PC-3 (cell line): ENCODE data around the gene RBMY1A1. TPM values are rescaled to one million over a fixed set of nuclear protein-coding genes. Genes with fewer than 3 reads are reported as not detected.
"Not testable (repeated sequence)": the region's sequence is repeated elsewhere in the genome, so short reads cannot be mapped to it uniquely, and the experiment has no call there.

Experiments
- ATAC-seq: fragments of 200-7000 bp; cut with Tn5 transposase; 2 replicates; pipeline ENCODE4 v1.9.1; 2020; ENCODE audit warnings: mild to moderate bottlenecking, moderate library complexity
- Bru-seq: library from RNA; stranded (reverse); fragments of 400-500 nt; gene quantifications from one replicate; lab custom pipeline; 2021; lab: Mats Ljungman, UMichigan
- BruChase-seq, 2 experiments: library from RNA; stranded (reverse); fragments of 400-500 nt; gene quantifications; one replicate each; lab custom pipeline; 2021; lab: Mats Ljungman, UMichigan
- BruUV-seq: library from RNA; stranded (reverse); fragments of 400-500 nt; replicated peaks from 2 replicates; lab custom pipeline; 2021; lab: Mats Ljungman, UMichigan
- CTCF ChIA-PET: fragments of 300-600 bp; sonication (Branson Sonifier 250); formaldehyde crosslinking; loops from one replicate; lab custom pipeline; 2022; ENCODE audit warnings: antibody characterized with exemption; lab: Charles Lee
- POLR2A ChIA-PET: fragments of 300-600 bp; sonication (Branson Sonifier 250); formaldehyde crosslinking; loops from one replicate; lab custom pipeline; 2022; ENCODE audit warnings: antibody characterized with exemption; ENCODE audit not compliant: unreplicated experiment; lab: Charles Lee
- DNase-seq: peaks from one replicate; pipeline ENCODE4 v3.0.0-alpha.2; 2015
- H2AFZ ChIP-seq: fragments of 300-600 bp; sonication (generic); 2 replicates; pipeline ENCODE4 v1.6.0; 2016; ENCODE audit warnings: antibody characterized with exemption, low read length
- H3F3A ChIP-seq: fragments of 300-600 bp; sonication (generic); one replicate; pipeline ENCODE4 v1.6.0; 2017; ENCODE audit warnings: antibody characterized with exemption, low read length, control low read depth, mild to moderate bottlenecking; ENCODE audit not compliant: unreplicated experiment
- H3K27ac ChIP-seq: fragments of 300-600 bp; sonication (generic); 2 replicates; pipeline ENCODE4 v1.5.1; 2016; ENCODE audit warnings: mild to moderate bottlenecking, low read length
- H3K27me3 ChIP-seq: fragments of 300-600 bp; sonication (generic); 2 replicates; pipeline ENCODE4 v1.6.1; 2016; ENCODE audit warnings: low read length, mixed read lengths
- H3K36me3 ChIP-seq: fragments of 300-600 bp; sonication (generic); 2 replicates; pipeline ENCODE4 v1.6.1; 2016; ENCODE audit warnings: low read depth, mixed run types, low read length, mixed read lengths
- H3K4me1 ChIP-seq: fragments of 300-600 bp; sonication (generic); 2 replicates; pipeline ENCODE4 v1.5.1; 2016; ENCODE audit warnings: low read length; ENCODE audit not compliant: insufficient read depth
- H3K4me2 ChIP-seq: fragments of 300-600 bp; sonication (generic); 2 replicates; pipeline ENCODE4 v1.6.0; 2016; ENCODE audit warnings: low read length
- H3K4me3 ChIP-seq: fragments of 300-600 bp; sonication (generic); 2 replicates; pipeline ENCODE4 v1.5.1; 2016; ENCODE audit warnings: mild to moderate bottlenecking, low read length, mixed read lengths
- H3K79me2 ChIP-seq: fragments of 300-600 bp; sonication (generic); 2 replicates; pipeline ENCODE4 v1.6.1; 2017; ENCODE audit warnings: low read length, mixed read lengths
- H3K9ac ChIP-seq: fragments of 300-600 bp; sonication (generic); 2 replicates; pipeline ENCODE4 v1.6.0; 2016; ENCODE audit warnings: mild to moderate bottlenecking, low read length
- H3K9me2 ChIP-seq: fragments of 300-600 bp; sonication (generic); replicated peaks from 2 replicates; pipeline ENCODE4 v1.6.1; 2016; ENCODE audit warnings: mixed run types, low read length, mixed read lengths
- H3K9me3 ChIP-seq: fragments of 300-600 bp; sonication (generic); 2 replicates; pipeline ENCODE4 v1.6.1; 2016; ENCODE audit warnings: low read length, mixed read lengths
- H4K20me1 ChIP-seq: fragments of 300-600 bp; sonication (generic); 2 replicates; pipeline ENCODE4 v1.6.1; 2016; ENCODE audit warnings: low read length, mixed read lengths
- EZH2 ChIP-seq: fragments of 300-600 bp; sonication (generic); IDR thresholded peaks from one replicate; pipeline ENCODE4 v1.6.1; 2017; ENCODE audit warnings: antibody characterized with exemption, mild to moderate bottlenecking, low read length; ENCODE audit not compliant: unreplicated experiment
- EZH2phosphoT487 ChIP-seq: fragments of 300-600 bp; sonication (generic); IDR thresholded peaks from 2 replicates; pipeline ENCODE4 v1.6.1; 2018; ENCODE audit warnings: mild to moderate bottlenecking, antibody characterized with exemption, low read length, borderline replicate concordance
- intact Hi-C: fragments of 100-400 bp; cut with micrococcal nuclease; formaldehyde crosslinking; loops from 2 replicates; pipeline ENCODE4 v1.9.0; 2023
- long read RNA-seq: library from polyadenylated mRNA; unstranded; transcript quantifications from one replicate; pipeline ENCODE4 v2.0.0, GENCODE V29; 2021; ENCODE audit not compliant: unreplicated experiment
- total RNA-seq: library from RNA; depleted of rRNA; stranded (reverse); fragments of >200 nt; gene quantifications from 2 replicates; pipeline ENCODE4 v1.2.3, GENCODE V29; 2014; rRNA removed
- TF ChIP-seq, protein P1 (sequence below): fragments of 300-600 bp; sonication (generic); conservative IDR thresholded peaks from 2 replicates; pipeline ENCODE4 v1.5.1; 2017; ENCODE audit warnings: antibody characterized with exemption, low read depth, mild to moderate bottlenecking, low read length

Gene RBMY1A1
- total RNA-seq (not detected in 2 replicates), Bru-seq, nascent RNA (not detected), BruChase-seq, experiment 1, labeled RNA remaining after a 6-hour chase (not detected), BruChase-seq, experiment 2, labeled RNA remaining after a 2-hour chase (not detected)
- long read RNA-seq: 0 reads

DNA sequence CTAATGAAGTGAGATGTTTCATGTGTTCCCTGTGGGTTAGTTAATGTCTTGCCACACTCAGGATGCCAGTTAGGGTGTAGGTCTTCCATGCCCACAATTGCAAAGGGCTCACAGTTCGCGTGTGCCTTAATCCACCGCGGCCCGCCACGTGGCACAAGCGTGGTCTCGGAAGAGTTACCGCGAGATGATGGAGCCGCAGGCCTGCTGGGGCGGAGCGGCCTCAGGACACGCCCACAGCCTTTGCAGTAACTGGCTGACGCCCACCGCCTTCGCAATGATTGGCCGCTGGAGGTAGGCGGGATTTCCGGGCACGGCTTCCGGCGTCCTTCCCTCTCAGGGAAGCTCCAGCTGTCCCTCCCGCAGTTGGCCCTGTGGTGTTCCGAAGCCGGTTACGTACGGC, at the start of gene RBMY1A1:
RBMY1A1 (plus strand) TSS at position 301 of the 400 bp plus-strand sequence. CDS start 2,013 bp downstream, outside the sequence.
- H3K79me2 ChIP-seq, H3K4me3 ChIP-seq, H3K27me3 ChIP-seq, intact Hi-C loops, H3K4me2 ChIP-seq, H3F3A ChIP-seq, H3K27ac ChIP-seq, H2AFZ ChIP-seq, ATAC-seq, H4K20me1 ChIP-seq, H3K9me2 ChIP-seq, POLR2A ChIA-PET, DNase-seq, CTCF ChIA-PET, BruUV-seq, H3K9me3 ChIP-seq, H3K9ac ChIP-seq, H3K36me3 ChIP-seq, H3K4me1 ChIP-seq: not testable (repeated sequence)

DNA sequence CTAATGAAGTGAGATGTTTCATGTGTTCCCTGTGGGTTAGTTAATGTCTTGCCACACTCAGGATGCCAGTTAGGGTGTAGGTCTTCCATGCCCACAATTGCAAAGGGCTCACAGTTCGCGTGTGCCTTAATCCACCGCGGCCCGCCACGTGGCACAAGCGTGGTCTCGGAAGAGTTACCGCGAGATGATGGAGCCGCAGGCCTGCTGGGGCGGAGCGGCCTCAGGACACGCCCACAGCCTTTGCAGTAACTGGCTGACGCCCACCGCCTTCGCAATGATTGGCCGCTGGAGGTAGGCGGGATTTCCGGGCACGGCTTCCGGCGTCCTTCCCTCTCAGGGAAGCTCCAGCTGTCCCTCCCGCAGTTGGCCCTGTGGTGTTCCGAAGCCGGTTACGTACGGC, 23.6 kb upstream of the RBMY1A1 start, which contains the start of gene RBMY1B:
RBMY1B (plus strand) TSS at position 301 of the 400 bp plus-strand sequence. CDS start 2,013 bp downstream, outside the sequence.
- H3K36me3 ChIP-seq, H3K4me3 ChIP-seq, BruUV-seq, H3F3A ChIP-seq, intact Hi-C loops, H3K27me3 ChIP-seq, ATAC-seq, H3K4me2 ChIP-seq, H3K9ac ChIP-seq, POLR2A ChIA-PET, H3K9me2 ChIP-seq, H3K27ac ChIP-seq, H3K9me3 ChIP-seq, DNase-seq, H3K4me1 ChIP-seq, H4K20me1 ChIP-seq, H2AFZ ChIP-seq, H3K79me2 ChIP-seq, CTCF ChIA-PET: not testable (repeated sequence)

DNA sequence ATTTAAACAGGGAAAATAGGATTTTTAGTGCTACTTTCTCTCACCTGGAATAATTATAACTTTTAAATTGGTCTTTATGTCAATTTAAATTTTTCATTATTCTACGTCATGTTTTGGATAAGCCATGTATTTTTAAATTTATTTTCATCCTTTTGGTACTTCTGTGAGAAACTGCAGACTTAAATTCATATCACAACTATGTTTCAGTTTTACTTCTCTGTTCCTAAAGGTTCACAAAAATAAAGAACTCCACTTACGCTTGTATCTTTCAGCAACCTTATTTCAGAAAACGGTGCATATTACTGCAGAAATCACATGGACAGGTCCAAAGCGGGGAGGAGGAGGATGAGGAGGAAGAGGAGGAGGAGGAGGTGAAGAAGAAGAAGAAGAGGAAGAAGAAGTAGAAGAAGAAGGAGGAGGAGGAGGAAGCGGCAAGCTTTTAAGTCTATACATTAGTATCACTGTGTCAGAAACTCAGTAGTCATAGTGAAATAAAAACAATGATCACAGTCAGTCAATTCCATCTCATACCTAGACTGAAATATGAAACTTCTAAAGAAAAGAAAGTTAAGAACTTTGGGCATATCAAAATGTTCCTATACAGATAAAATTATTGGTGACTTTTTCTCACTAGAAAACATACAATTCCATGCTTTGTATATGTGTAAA, 24.8 kb downstream of the RBMY1A1 start:
- H3K79me2 ChIP-seq, H3K9ac ChIP-seq, H3K9me3 ChIP-seq, H4K20me1 ChIP-seq, H3K4me1 ChIP-seq, H3K9me2 ChIP-seq, DNase-seq, H3K36me3 ChIP-seq, CTCF ChIA-PET, intact Hi-C loops, H3K4me2 ChIP-seq, H3F3A ChIP-seq, H2AFZ ChIP-seq, H3K27me3 ChIP-seq, ATAC-seq, H3K27ac ChIP-seq, POLR2A ChIA-PET, BruUV-seq, H3K4me3 ChIP-seq: not testable (repeated sequence)

DNA sequence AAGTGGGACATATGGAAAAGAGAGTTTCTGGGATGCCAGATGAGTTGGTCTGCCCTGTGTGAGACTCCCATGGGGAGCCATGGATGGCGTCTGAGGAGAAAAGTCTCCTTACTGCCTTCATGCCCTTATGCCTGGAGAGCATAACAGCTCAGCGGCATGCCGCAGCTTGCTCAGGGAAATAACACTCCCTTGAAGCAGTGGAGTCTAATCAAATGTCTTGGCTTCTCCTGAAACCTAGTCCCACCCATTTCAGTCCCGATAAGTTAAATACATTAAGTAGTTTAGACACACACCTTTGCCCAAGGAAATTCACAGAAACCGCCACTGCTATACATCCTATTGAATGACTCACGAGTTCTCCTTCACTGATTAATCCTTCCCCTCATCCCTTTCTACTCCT, 50.8 kb downstream of the RBMY1A1 start:
- ChIA-PET POLR2A (no interaction called here), CTCF (no interaction called here)
- TF ChIP-seq EZH2phosphoT487 (no peak), EZH2 (no peak)
- TF ChIP-seq, protein P1, sequence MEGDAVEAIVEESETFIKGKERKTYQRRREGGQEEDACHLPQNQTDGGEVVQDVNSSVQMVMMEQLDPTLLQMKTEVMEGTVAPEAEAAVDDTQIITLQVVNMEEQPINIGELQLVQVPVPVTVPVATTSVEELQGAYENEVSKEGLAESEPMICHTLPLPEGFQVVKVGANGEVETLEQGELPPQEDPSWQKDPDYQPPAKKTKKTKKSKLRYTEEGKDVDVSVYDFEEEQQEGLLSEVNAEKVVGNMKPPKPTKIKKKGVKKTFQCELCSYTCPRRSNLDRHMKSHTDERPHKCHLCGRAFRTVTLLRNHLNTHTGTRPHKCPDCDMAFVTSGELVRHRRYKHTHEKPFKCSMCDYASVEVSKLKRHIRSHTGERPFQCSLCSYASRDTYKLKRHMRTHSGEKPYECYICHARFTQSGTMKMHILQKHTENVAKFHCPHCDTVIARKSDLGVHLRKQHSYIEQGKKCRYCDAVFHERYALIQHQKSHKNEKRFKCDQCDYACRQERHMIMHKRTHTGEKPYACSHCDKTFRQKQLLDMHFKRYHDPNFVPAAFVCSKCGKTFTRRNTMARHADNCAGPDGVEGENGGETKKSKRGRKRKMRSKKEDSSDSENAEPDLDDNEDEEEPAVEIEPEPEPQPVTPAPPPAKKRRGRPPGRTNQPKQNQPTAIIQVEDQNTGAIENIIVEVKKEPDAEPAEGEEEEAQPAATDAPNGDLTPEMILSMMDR: no peak
- Histone ChIP-seq H3K27me3 (no peaks in the 10 kb centered on the region), H3K79me2 (no peaks in the 10 kb centered on the region), H4K20me1 (no peaks in the 10 kb centered on the region), H3K36me3 (no peaks in the 10 kb centered on the region), H3K4me2 (no peak overlapping the region), H3K27ac (no peak overlapping the region), H2AFZ (no peak overlapping the region), H3K4me1 (no peaks in the 10 kb centered on the region), H3F3A (no peaks in the 10 kb centered on the region), H3K4me3 (no peak overlapping the region), H3K9ac (no peak overlapping the region), H3K9me3 (no peaks in the 10 kb centered on the region), H3K9me2 (no peaks in the 10 kb centered on the region)
- BruUV-seq: no TSS peak
- intact Hi-C loops: no loop called here
- no peak for ATAC-seq
- DNase-seq: no peak

DNA sequence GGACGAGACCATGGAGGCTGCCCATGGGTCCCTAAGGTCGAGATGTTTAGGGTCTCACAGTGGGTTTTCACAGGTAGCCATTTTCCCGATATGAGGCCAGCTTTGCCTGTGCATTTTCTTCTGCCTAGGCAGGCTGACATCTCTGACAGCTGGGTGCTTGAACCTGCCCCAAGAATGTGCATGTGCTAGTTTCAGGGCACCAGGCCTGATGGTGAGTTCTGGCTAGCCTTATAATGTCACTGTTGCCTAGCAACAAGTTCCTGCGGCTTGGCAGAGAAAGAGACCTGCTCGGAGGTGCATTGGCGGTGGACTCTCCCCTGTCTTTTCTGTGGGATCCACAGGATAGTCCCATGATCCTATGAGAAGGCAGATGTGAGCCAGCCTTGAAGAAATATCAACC, 51.8 kb downstream of the RBMY1A1 start:
- H3K9me3 ChIP-seq, ATAC-seq, H4K20me1 ChIP-seq, H3K27me3 ChIP-seq, H3K4me2 ChIP-seq, H2AFZ ChIP-seq, H3K4me3 ChIP-seq, BruUV-seq, H3F3A ChIP-seq, POLR2A ChIA-PET, H3K36me3 ChIP-seq, H3K4me1 ChIP-seq, intact Hi-C loops, H3K27ac ChIP-seq, H3K79me2 ChIP-seq, H3K9ac ChIP-seq, H3K9me2 ChIP-seq, DNase-seq, CTCF ChIA-PET: not testable (repeated sequence)
